ENCODE measurements around the gene ANO2.

DNA sequence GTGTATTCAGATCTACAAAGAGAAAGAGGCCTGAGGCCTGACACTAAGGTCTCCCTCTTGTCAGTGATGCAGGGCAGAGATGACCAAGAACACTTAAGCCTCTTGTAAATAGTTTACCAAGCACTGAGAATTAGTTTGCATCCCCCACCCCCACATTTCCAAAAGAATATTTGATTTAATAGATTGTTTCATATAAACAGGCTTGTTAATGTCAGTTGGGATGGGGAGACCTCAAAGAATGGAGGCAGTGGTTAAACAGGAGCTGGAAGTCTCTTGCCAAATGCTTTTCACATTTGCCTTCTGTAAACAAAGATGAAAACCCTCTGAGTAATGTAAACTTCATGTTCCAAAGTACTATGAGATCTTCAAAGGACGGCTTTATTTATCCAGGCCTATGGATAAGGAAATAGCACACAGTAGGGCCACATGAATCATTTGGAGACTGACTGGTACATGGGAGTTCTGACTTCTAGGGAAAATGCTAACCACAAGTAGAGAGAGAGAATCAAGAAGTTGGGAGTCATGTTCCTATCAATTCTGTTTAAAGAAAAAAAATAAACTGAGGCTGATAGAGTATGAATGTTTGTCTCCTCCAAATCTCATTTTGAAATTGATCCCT, 234.7 kb downstream of the ANO2 start:
- TF ChIP-seq, protein P1, sequence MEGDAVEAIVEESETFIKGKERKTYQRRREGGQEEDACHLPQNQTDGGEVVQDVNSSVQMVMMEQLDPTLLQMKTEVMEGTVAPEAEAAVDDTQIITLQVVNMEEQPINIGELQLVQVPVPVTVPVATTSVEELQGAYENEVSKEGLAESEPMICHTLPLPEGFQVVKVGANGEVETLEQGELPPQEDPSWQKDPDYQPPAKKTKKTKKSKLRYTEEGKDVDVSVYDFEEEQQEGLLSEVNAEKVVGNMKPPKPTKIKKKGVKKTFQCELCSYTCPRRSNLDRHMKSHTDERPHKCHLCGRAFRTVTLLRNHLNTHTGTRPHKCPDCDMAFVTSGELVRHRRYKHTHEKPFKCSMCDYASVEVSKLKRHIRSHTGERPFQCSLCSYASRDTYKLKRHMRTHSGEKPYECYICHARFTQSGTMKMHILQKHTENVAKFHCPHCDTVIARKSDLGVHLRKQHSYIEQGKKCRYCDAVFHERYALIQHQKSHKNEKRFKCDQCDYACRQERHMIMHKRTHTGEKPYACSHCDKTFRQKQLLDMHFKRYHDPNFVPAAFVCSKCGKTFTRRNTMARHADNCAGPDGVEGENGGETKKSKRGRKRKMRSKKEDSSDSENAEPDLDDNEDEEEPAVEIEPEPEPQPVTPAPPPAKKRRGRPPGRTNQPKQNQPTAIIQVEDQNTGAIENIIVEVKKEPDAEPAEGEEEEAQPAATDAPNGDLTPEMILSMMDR (IDR thresholded peaks at IDR 0.05), result no peak
- no peak for TF ChIP-seq POLR2A (IDR thresholded peaks at IDR 0.05)

All from uterus (tissue), 2 donors.